ENCODE results near the gene ITGB3. TPM values are rescaled to one million over a fixed set of nuclear protein-coding genes. Genes with fewer than 3 reads are reported as not detected.

ITGB3 gene
- total and polyA plus RNA-seq, 9 of the 15 experiments (the other 6 are each of a cell fraction or from before 2014, with no cell fraction given): 0.08 to 2.6 (median 0.62) TPM; not detected in 1

- TF ChIP-seq MBD1 (CRISPR knock-in tag; IDR thresholded peaks at IDR 0.05): no peak
- TF ChIP-seq, protein P1, sequence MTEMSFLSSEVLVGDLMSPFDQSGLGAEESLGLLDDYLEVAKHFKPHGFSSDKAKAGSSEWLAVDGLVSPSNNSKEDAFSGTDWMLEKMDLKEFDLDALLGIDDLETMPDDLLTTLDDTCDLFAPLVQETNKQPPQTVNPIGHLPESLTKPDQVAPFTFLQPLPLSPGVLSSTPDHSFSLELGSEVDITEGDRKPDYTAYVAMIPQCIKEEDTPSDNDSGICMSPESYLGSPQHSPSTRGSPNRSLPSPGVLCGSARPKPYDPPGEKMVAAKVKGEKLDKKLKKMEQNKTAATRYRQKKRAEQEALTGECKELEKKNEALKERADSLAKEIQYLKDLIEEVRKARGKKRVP (CRISPR knock-in tag; IDR thresholded peaks at IDR 0.05): peak; percentile 54; the same call in 1 of the 2 replicates
- TF ChIP-seq CXXC5 (CRISPR knock-in tag; IDR thresholded peaks at IDR 0.05): no peak; the same call in 1 of the 2 replicates
- no peak for TF ChIP-seq NEUROD1 (IDR thresholded peaks at IDR 0.05; ENCODE audit: borderline replicate concordance, low read depth, low read length, partially characterized antibody)
- TF ChIP-seq TCF7L2 (IDR thresholded peaks at IDR 0.05; ENCODE audit: low read depth, low read length): no peak
- TF ChIP-seq PHF21A (IDR thresholded peaks at IDR 0.05; ENCODE audit: borderline replicate concordance, low read depth): no peak
- TF ChIP-seq NCOA6 (IDR thresholded peaks at IDR 0.05): no peak
- TF ChIP-seq CBFA2T2 (conservative IDR thresholded peaks at IDR 0.05): peak; percentile 79
- no peak for TF ChIP-seq RBM22 (IDR thresholded peaks at IDR 0.05; ENCODE audit: low read depth, low read length, poor library complexity, severe bottlenecking)
- no peak for TF ChIP-seq NCOA2 (IDR thresholded peaks at IDR 0.05; ENCODE audit: partially characterized antibody in 2 of 2)
- TF ChIP-seq BCL6 (CRISPR knock-in tag; IDR thresholded peaks at IDR 0.05): no peak
- TF ChIP-seq SREBF2 (CRISPR knock-in tag; IDR thresholded peaks at IDR 0.05): no peak
- TF ChIP-seq MGA (IDR thresholded peaks at IDR 0.05): 0 out of 2 replicates have a peak, but pooled peaks have one; percentile 38
- TF ChIP-seq ZC3H4 (CRISPR knock-in tag; IDR thresholded peaks at IDR 0.05; ENCODE audit: borderline replicate concordance): no peak
- TF ChIP-seq DNMT1 (IDR thresholded peaks at IDR 0.05): no peak
These were observed 37.7 kb downstream of the ITGB3 start (continued) for GRCh38 chr17:47291242-47291873.
